ENCODE data around the gene SGCD.

GRCh38 chr5:156395306-156395675 is 68.3 kb downstream of the SGCD start:
- TF ChIP-seq, protein P1, sequence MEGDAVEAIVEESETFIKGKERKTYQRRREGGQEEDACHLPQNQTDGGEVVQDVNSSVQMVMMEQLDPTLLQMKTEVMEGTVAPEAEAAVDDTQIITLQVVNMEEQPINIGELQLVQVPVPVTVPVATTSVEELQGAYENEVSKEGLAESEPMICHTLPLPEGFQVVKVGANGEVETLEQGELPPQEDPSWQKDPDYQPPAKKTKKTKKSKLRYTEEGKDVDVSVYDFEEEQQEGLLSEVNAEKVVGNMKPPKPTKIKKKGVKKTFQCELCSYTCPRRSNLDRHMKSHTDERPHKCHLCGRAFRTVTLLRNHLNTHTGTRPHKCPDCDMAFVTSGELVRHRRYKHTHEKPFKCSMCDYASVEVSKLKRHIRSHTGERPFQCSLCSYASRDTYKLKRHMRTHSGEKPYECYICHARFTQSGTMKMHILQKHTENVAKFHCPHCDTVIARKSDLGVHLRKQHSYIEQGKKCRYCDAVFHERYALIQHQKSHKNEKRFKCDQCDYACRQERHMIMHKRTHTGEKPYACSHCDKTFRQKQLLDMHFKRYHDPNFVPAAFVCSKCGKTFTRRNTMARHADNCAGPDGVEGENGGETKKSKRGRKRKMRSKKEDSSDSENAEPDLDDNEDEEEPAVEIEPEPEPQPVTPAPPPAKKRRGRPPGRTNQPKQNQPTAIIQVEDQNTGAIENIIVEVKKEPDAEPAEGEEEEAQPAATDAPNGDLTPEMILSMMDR (conservative IDR thresholded peaks at IDR 0.05; ENCODE audit: low read length) = no peak
- TF ChIP-seq EZH2phosphoT487 (IDR thresholded peaks at IDR 0.05; ENCODE audit: borderline replicate concordance, low read depth, low read length) = no peak

Measured in OCI-LY7 (cell line).